Endometrial microvascular endothelial cells (primary cell): ENCODE data around the gene CHCHD6. TPM values are rescaled to one million over a fixed set of nuclear protein-coding genes. Genes with fewer than 3 reads are reported as not detected.

Source experiments
- in situ Hi-C: cut with HindIII; loops from 2 replicates; pipeline ENCODE4 v1.10.0; 2017; ENCODE audit warnings: low sequenced_read_pairs, low pct_unique_long_range_greater_than_20kb; ENCODE audit errors: inconsistent ontology term
- total RNA-seq: library from RNA; depleted of rRNA; stranded (reverse); fragments of >200 nt; gene quantifications from one replicate; pipeline ENCODE4 v1.2.3, GENCODE V29; 2015; ENCODE audit errors: inconsistent ontology term

Gene CHCHD6
- total RNA-seq, 1 donor from 2014 or later, result 18.3 TPM

DNA sequence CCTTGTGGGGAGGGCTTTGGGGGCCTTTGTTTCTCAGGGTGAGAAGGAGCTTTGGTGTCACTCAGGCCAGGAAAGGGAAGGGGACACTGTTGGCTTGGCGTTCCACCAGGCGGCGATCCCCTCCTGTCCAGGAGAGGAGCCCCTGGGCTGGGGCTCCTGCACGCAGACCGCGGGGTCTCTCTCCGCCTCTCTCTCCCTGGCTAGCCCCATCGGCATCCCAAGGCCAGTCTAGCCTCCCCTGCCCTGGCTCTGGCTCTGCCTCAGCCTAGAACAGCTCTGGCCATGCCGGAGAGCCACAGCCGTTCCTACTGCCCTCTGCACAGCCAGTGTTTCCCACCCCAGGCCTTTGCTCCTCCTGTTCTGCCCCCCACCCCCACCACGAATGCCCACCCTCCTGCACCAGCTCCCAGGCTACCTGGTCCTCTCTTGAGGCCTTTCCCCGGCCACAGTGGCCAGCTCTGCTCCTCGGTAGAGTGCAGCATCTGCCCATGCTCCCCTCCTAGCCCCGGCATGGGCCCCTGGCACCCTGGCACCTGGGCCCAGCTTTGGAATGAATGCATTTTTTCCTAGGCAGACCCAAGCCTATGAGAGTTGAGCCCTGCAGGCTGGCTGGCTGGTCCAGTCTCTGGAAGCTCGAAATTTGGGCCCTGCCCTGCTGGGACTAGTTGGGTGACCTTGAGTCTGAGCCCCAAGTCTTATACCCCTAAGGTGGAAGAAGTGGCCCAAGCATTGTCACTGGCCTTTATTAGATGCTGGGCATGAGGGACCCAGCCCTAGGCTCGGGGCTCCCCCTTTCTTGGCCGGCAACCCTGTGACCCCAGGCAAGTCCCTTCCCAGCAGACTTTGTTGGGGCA, 281.3 kb downstream of the CHCHD6 start:
- in situ Hi-C loops, result no loop called here

DNA sequence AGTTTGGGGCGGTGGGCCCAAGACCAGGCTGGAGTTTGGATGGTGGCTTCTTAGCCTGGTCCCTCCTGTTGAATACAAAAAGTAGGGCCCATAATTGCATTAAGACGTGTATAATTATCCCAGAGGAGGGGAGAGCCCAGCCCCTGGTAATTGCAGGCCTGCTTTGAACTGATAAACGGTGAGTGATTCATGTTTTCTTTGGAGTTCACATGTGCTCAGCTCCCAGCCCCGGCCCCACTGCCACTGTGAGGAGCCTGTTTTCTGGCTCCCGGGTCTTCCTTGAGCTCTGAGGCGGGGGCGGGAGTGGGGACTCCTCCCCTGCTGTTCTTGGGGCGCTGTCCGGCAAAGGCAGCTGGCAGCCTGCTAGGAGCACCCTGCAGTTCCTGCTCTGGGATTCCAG, 282.0 kb downstream of the CHCHD6 start:
- in situ Hi-C loops, result no loop called here

- in situ Hi-C loops, result no loop called here
Observed at GRCh38 chr3:126987129-126987528, 283.1 kb downstream of the CHCHD6 start.

DNA sequence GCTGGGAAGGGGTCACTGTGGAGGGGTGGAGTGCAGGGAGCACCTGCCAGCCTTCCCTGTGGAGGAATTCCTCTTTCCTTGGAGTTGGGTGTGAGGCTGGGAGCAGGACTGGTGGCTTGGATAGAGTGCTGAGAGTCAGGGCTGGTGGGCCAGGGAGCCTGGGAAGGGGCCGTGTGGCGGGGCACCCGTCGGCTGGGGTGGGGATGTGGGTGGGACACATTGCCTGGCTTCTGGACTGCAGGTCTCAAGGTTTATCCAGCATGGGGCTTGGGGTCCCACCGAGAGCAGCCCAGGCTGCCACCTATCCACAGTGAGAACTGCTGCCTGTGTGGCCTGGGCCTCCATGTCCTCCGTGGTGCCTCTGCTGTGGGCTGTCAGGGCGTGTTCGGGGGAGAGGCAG, 283.6 kb downstream of the CHCHD6 start:
- in situ Hi-C loops, result no loop called here

DNA sequence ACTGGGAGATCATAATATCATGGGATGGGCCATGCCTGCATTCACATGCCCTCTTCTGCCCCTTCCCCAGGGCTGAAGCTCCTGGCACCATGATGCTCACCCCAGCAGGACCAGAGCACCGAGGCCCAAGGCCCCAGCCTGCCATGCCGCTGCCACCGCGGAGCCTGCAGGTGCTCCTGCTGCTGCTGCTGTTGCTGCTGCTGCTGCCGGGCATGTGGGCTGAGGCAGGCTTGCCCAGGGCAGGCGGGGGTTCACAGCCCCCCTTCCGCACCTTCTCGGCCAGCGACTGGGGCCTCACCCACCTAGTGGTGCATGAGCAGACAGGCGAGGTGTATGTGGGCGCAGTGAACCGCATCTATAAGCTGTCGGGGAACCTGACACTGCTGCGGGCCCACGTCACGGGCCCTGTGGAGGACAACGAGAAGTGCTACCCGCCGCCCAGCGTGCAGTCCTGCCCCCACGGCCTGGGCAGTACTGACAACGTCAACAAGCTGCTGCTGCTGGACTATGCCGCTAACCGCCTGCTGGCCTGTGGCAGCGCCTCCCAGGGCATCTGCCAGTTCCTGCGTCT, 284.5 kb downstream of the CHCHD6 start:
- in situ Hi-C loops, result no loop called here

DNA sequence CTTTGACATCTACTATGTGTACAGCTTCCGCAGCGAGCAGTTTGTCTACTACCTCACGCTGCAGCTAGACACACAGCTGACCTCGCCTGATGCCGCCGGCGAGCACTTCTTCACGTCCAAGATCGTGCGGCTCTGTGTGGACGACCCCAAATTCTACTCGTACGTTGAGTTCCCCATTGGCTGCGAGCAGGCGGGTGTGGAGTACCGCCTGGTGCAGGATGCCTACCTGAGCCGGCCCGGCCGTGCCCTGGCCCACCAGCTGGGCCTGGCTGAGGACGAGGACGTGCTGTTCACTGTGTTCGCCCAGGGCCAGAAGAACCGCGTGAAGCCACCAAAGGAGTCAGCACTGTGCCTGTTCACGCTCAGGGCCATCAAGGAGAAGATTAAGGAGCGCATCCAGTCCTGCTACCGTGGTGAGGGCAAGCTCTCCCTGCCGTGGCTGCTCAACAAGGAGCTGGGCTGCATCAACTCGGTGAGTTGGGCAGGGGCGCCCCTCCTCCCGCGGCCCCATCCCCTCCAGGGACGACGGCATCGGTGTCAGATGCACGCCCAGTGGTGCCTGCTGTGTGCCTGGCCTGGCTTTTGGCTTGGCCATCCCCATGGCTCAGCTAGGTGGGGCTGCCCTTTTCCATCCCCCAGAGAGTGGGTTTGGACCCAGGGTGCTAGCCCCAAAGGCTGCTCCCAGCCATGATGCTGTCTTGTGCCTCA, 285.4 kb downstream of the CHCHD6 start:
- in situ Hi-C loops, result no loop called here

GRCh38 chr3:126990024-126990700, 286.1 kb downstream of the CHCHD6 start:
- in situ Hi-C loops, result no loop called here

GRCh38 chr3:126990890-126991289, 286.9 kb downstream of the CHCHD6 start:
- in situ Hi-C loops, result no loop called here

DNA sequence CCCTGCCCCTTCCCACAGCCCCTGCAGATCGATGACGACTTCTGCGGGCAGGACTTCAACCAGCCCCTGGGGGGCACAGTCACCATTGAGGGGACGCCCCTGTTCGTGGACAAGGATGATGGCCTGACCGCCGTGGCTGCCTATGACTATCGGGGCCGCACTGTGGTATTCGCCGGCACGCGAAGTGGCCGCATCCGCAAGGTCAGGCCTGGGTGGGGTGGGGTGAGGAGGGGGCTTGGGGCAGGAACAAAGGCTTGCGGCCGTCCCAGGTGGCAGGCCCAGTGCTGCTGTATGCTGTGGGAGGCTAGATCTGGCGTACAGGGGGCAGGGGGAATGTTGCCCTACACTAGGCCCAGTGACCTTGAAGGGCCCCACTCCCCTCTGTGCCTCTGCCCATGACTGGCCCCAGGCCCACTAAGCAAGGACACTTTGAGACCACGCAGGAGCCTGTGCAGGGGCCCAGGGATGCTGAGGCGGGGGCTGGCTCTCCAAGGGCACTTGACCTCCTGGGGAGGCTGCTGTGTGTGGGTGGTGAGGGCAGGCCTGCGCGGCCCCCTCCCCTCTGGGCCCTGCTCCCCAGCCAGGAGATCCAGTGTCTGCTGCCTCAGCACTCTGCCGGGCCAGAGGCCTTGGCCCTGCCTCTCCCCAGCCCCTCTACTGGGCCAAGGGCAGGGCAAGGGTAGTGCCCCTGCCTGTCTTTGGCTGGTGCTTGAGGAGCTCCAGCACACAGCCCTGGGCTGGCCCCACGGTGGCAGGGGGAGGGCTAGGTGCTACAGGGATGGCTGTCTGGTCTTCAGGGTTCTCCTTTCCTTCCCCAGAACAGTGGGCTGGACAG, 287.5 kb downstream of the CHCHD6 start:
- in situ Hi-C loops, result no loop called here

DNA sequence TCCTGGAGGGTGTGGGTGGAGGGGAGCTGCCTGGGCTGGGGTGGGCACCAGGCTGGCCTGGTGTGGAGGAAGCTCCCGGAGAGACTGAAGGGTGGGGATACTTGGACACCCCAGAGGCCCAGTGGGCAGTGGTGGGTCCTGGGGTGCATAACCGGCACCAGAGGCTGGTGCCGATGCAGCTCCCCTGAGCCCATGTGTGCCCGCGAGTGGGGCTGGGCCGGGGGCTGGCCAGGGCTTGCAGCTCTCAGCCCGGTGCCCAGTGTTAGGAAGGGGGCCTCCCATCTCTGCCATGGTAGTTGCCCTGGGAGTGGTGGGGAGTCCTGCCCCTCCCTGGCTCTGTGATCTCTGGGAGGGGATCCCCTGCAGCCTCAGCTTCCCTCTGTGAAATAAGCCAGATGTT, 288.2 kb downstream of the CHCHD6 start:
- in situ Hi-C loops, result no loop called here

- in situ Hi-C loops, result no loop called here
Observed at GRCh38 chr3:126992776-126993175, 288.7 kb downstream of the CHCHD6 start.

GRCh38 chr3:126993436-126993835, 289.4 kb downstream of the CHCHD6 start:
- in situ Hi-C loops, result no loop called here

- in situ Hi-C loops, result no loop called here
Observed at GRCh38 chr3:126994661-126995245, 290.7 kb downstream of the CHCHD6 start.

DNA sequence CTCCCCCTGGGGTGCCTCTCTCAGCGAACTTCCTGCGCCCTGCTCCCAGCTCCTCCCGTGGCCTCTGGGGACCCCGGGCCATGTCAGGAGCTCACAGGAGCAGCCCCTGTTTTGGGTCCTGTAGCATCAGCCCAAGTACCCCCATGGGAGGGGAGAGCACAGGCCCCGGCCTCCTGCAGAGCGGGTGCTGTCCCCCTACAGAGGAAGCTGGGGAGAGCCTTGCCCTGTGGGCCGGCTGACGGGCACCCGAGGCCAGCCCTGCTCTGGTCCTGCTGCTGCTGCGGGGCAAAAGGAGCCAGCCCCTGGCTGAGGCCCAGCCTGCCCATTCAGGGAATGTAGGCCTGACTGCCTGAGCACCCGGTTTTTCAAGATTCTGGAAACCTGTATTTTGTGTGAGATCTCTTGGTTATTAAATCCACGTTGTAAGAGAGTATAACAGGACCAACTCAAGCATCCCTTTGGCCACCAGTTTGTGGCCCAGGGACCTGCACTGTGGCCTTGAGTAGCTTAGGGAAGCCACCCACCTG, 291.3 kb downstream of the CHCHD6 start:
- in situ Hi-C loops, result no loop called here

DNA sequence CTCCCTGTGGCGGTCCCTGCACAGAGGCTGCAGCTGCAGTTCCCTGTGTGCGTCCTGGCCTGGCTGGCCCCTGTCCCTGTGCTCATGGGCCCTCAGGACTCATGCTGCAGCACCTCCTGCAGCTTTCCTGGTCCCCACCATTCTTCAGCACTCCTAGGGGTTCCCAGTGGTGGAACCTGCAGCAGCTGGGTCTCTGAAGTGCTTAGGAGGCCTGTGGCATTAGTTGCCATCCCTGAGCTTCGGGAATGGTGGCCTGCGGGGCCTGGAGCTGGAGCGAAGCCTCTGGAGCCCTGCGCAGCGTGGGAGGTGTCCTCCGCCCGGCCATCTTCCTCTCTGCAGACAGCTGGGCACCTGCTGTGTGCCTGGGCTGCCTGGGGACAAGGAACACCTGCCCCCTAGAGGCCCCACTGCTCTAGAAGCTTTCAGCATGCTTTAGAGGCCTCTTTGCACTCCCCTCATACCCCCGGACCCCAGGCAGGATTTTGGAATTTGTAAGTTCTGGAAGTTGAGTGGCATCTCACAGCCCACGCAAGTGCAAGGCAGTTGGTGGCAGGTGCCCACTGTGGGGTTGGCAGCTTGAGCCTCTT, 292.0 kb downstream of the CHCHD6 start:
- in situ Hi-C loops, result no loop called here

DNA sequence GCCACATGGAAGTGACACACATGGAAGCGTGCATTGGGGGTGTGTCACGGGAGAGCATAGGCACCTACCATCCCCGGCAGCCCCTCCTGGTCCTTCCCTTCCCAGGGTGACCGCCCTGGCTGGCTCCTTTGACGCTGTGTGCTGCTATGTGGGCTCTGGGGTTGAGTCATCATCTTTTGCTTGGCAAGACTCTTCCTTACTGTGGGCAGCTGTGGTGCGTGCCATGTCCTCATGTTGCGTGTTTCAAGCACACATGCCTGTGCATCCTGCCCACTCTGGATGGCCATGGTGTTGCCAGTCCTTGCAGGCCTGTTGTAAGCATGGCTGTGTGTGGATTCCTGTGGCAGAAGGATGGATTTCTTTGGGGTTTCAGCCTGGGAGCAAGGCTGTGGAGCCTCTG, 292.9 kb downstream of the CHCHD6 start:
- in situ Hi-C loops, result no loop called here

DNA sequence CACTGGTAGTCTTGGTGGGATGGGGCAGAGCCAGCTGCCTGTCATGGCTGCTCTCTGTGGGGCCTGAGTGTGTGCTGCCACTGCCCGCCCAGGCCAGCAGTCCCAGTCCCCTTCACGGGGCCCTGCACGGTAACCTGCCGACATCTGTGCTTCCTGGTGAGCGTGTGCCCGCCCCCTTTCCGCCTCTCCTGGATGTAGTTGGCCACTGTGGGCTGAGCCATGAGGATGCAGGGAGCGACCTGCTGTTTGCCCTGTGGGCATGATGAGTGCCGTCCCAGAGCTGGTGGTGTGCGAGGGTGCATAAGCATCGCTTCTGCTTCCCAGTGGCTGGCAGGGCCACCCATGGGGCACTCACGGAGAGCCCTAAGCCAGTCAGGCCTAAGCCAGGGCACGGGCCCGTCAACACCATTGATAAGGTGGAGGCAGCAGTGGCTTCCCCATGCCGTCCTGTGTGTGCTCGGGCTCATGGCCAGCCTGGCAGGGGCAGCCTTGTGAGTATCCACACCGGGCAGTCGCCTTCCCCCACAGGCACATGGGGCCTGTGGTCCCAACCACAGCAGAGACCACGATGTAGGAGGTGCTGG, 293.5 kb downstream of the CHCHD6 start:
- in situ Hi-C loops, result no loop called here
